ENCODE measurements around the gene JMJD8. TPM values are rescaled to one million over a fixed set of nuclear protein-coding genes. Genes with fewer than 3 reads are reported as not detected.
A peak's percentile ranks its signal among the peaks of the same experiment; 100 is the strongest.

Gene JMJD8
- total RNA-seq, 4 donors from 2014 or later: 41.8 to 90.5 (median 82.3) TPM

- TF ChIP-seq POLR2A (IDR thresholded peaks at IDR 0.05) (no peak), CTCF (IDR thresholded peaks at IDR 0.05) (no peak)
- 17 to 35% methylated on average over 21 to 30 of the region's 57 CpGs for WGBS, 2 donors
- H3K4me3 ChIP-seq (ENCODE audit: low read depth, poor library complexity, severe bottlenecking): peak overlapping the region; percentile 37
- intact Hi-C loops (cut with DNase I; ENCODE audit: low total_unique reads): no loop called here
- DNase-seq (ENCODE audit: low spot score in 2 of 2): no peak
Measured at GRCh38 chr16:683396-684070, 601 bp downstream of the JMJD8 start.

GRCh38 chr16:682493-683395 is 1.4 kb downstream of the JMJD8 start:
- H3K4me3 ChIP-seq (ENCODE audit: low read depth, poor library complexity, severe bottlenecking): no peak overlapping the region
- TF ChIP-seq POLR2A (IDR thresholded peaks at IDR 0.05): no peak
- TF ChIP-seq CTCF (IDR thresholded peaks at IDR 0.05): no peak
- no peak for DNase-seq (ENCODE audit: low spot score in 2 of 2)
- intact Hi-C loops (cut with DNase I; ENCODE audit: low total_unique reads): no loop called here
- WGBS, 2 donors: 77 to 80% methylated on average over 31 to 36 of the region's 36 CpGs

GRCh38 chr16:681746-682427 is 2.2 kb downstream of the JMJD8 start:
- H3K4me3 ChIP-seq (ENCODE audit: low read depth, poor library complexity, severe bottlenecking): no peak overlapping the region
- TF ChIP-seq POLR2A (IDR thresholded peaks at IDR 0.05): no peak
- no peak for TF ChIP-seq CTCF (IDR thresholded peaks at IDR 0.05)
- WGBS, 2 donors: 71 to 77% methylated on average over 27 to 28 of the region's 28 CpGs
- intact Hi-C loops (cut with DNase I; ENCODE audit: low total_unique reads): no loop called here
- DNase-seq (ENCODE audit: low spot score in 2 of 2): no peak

GRCh38 chr16:680967-681745 is 3.0 kb downstream of the JMJD8 start:
- peak overlapping the region; percentile 76 for H3K4me3 ChIP-seq (ENCODE audit: low read depth, poor library complexity, severe bottlenecking)
- TF ChIP-seq POLR2A (IDR thresholded peaks at IDR 0.05) (no peak), CTCF (IDR thresholded peaks at IDR 0.05) (no peak)
- DNase-seq (ENCODE audit: low spot score in 2 of 2): no peak
- 43 to 49% methylated on average over 32 to 42 of the region's 44 CpGs for WGBS, 2 donors
- intact Hi-C loops (cut with DNase I; ENCODE audit: low total_unique reads): no loop called here

- intact Hi-C loops (cut with DNase I; ENCODE audit: low total_unique reads): no loop called here
- WGBS, 2 donors: 0% methylated on average over 18 of the region's 38 CpGs
- DNase-seq (ENCODE audit: low spot score in 2 of 2): no peak
- peak overlapping the region; percentile 76 for H3K4me3 ChIP-seq (ENCODE audit: low read depth, poor library complexity, severe bottlenecking)
- no peak for TF ChIP-seq CTCF (IDR thresholded peaks at IDR 0.05)
- TF ChIP-seq POLR2A (IDR thresholded peaks at IDR 0.05): no peak
Measured at GRCh38 chr16:680625-680945, 3.5 kb downstream of the JMJD8 start.

Data from lower leg skin (tissue), 4 donors.